Central memory CD4-positive, alpha-beta T cell (primary cell): ENCODE results near the gene AP1M2.
"Not testable (repeated sequence)": the region's sequence is repeated elsewhere in the genome, so short reads cannot be mapped to it uniquely, and the experiment has no call there.

ENCODE experiments used
- DNase-seq: peaks from one replicate; pipeline ENCODE4 v3.0.0; 2022

Gene AP1M2

GRCh38 chr19:10533646-10534386 is 53.3 kb downstream of the AP1M2 start:
- DNase-seq = no peak

DNA sequence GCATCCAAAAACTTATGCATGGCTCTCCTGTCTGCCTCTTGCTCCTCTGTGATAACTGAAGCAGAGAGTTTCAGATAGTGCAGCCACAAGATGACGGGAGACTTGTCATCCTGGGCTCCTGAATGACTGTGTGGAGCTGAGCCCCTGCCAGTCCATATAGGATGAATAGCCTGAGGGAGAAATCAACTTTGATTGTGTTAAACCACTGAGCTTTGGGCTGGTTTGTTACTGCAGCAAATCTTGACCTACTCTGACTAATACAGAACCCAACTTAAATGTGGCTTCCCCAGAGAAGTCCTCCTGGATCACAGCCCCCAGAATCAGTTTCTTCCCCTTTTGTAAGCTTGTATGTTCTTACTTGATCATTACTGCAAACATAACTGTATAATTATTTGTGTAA is 54.7 kb downstream of the AP1M2 start:
- DNase-seq = no peak

- DNase-seq = not testable (repeated sequence)
These were observed 60.2 kb downstream of the AP1M2 start for GRCh38 chr19:10526887-10527286.

DNA sequence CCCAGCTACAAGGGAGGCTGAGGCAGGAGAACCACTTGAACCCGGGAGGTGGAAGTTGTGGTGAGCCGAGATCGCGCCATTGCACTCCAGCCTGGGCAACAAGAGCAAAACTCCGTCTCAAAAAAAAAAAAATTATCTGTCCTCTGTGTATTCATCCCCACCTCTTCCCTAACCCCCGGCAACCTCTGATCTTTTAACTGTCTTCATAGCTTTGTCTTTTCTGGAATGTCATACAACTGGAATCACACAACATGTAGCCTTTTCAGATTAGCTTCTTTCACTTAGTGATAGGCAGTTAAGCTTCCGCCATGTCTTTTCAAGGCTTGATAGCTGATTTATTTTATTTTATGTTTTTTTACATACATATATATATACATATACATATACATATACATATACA is 61.5 kb downstream of the AP1M2 start:
- no peak for DNase-seq

- no peak for DNase-seq
These were observed 63.9 kb downstream of the AP1M2 start for GRCh38 chr19:10523135-10523636.
